ENCODE results near the gene RTBDN. TPM values are rescaled to one million over a fixed set of nuclear protein-coding genes. Genes with fewer than 3 reads are reported as not detected.

The RTBDN gene
- total RNA-seq, 2 experiments from 2014 or later = not detected

Small RNAs within 50 kb of the gene (microRNA-seq; reads per million reads assigned to microRNA genes)
- gene MIR5684 (ENCODE audit: borderline microRNAs expressed, borderline number of aligned reads, borderline replicate concordance) = not detected
- not detected for gene MIR6794 (ENCODE audit: borderline microRNAs expressed, borderline number of aligned reads, borderline replicate concordance)

Other genes starting within 250 kb of the RTBDN start
- gene ZNF490, start 223.8 kb downstream of the RTBDN start, total RNA-seq = 1 to 10 TPM; 6.9 to 7.0 TPM
- gene ZNF791, start 223.7 kb downstream of the RTBDN start, total RNA-seq = 10 to 100 TPM; 18.2 to 19.1 TPM
- gene MAN2B1, start 167.8 kb downstream of the RTBDN start, total RNA-seq = 100 to 1,000 TPM; 123 to 127 TPM
- gene WDR83, start 167.8 kb downstream of the RTBDN start, total RNA-seq = 10 to 100 TPM; 17.1 to 17.8 TPM
- 100 to 1,000 TPM; 126 to 127 TPM for gene DHPS, start 152.7 kb downstream of the RTBDN start, total RNA-seq
- gene GNG14, start 146.6 kb downstream of the RTBDN start, total RNA-seq = not detected
- gene FBXW9, start 137.9 kb downstream of the RTBDN start, total RNA-seq = 1 to 10 TPM; 6.6 to 7.0 TPM
- 10 to 100 TPM; 65.2 to 76.4 TPM for gene TNPO2, start 110.6 kb downstream of the RTBDN start, total RNA-seq
- 100 to 1,000 TPM; 167 to 182 TPM for gene TRIR, start 99.9 kb downstream of the RTBDN start, total RNA-seq
- gene GET3, start 97.1 kb downstream of the RTBDN start, total RNA-seq = 10 to 100 TPM; 54.2 TPM
- gene BEST2, start 82.8 kb downstream of the RTBDN start, total RNA-seq = not detected
- gene HOOK2, start 59.0 kb downstream of the RTBDN start, total RNA-seq = 10 to 100 TPM; 20.2 to 22.2 TPM
- 100 to 1,000 TPM; 409 to 411 TPM for gene JUNB, start 43.1 kb downstream of the RTBDN start, total RNA-seq
- 100 to 1,000 TPM; 253 to 258 TPM for gene PRDX2, start 32.8 kb downstream of the RTBDN start, total RNA-seq
- gene THSD8, start 32.5 kb downstream of the RTBDN start, total RNA-seq = 10 to 100 TPM; 42.4 to 44.6 TPM
- gene RNASEH2A, start 28.0 kb downstream of the RTBDN start, total RNA-seq = 10 to 100 TPM; 61.9 to 66.8 TPM
- 1 to 10 TPM; 1.7 to 2.3 TPM for gene MAST1, start 3.9 kb upstream of the RTBDN start, total RNA-seq
- gene DNASE2, start 46.9 kb upstream of the RTBDN start, total RNA-seq = 10 to 100 TPM; 27.0 to 27.5 TPM
- gene KLF1, start 52.6 kb upstream of the RTBDN start, total RNA-seq = under 1 TPM; 0.12 to 0.19 TPM
- gene GCDH, start 56.6 kb upstream of the RTBDN start, total RNA-seq = 10 to 100 TPM; 33.6 to 34.4 TPM
- gene SYCE2, start 84.7 kb upstream of the RTBDN start, total RNA-seq = 1 to 10 TPM; 3.0 to 4.2 TPM
- gene FARSA, start 99.1 kb upstream of the RTBDN start, total RNA-seq = 100 to 1,000 TPM; 109 to 110 TPM
- 100 to 1,000 TPM; 625 to 642 TPM for gene CALR, start 104.0 kb upstream of the RTBDN start, total RNA-seq
- 100 to 1,000 TPM; 190 to 194 TPM for gene RAD23A, start 111.3 kb upstream of the RTBDN start, total RNA-seq
- 10 to 100 TPM; 31.2 to 32.6 TPM for gene GADD45GIP1, start 122.6 kb upstream of the RTBDN start, total RNA-seq
- under 1 TPM in 1 of 2 experiments, not detected in 1; 0.12 TPM for gene DAND5, start 135.0 kb upstream of the RTBDN start, total RNA-seq
- 1 to 10 TPM; 1.6 to 2.0 TPM for gene NFIX, start 160.9 kb upstream of the RTBDN start, total RNA-seq